ENCODE measurements around the gene AKNA. TPM values are rescaled to one million over a fixed set of nuclear protein-coding genes. Genes with fewer than 3 reads are reported as not detected.

AKNA gene
- total and polyA plus RNA-seq, 2 donors from 2014 or later, result 6.1 to 52.1 TPM

DNA sequence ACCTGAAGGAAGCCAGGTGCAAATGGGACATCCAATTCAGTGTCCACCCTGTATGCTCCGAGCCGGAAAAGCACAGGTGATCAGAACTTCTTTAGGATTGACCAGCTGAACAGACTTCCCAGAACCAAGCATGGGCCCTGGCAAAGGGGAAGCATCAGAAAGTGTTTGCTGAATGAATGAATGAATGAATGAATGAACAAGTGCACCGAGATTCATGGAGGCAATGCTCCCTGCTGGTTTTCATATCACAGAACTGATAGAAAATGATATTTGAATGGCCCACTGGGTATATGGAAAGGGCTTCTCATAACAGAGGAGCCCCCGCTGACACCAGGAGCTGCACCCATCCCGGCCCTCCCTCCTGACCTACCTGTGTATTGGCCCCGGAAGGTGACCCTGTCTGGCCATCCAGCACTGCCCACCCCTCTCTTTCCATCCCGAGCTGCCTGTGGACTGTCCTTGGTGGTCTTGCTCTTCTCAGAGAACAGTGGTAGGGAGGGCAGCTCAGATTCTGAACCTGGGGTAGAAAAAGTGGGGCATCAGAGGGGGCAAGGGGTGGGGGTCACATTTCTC is 42.2 kb downstream of the AKNA start:
- Histone ChIP-seq H3K9ac (ENCODE audit: low read length in 3 of 3) (no peak overlapping the region), H3K27ac (ENCODE audit: low read depth in 2 of 2, low read length in 2 of 2) (no peak overlapping the region), H3K4me1 (ENCODE audit: control insufficient read depth in 2 of 3, insufficient read depth in 2 of 3, low read depth in 1 of 3, low read length in 3 of 3) (peaks cover 0 to 7% (median 3%) of the 10 kb centered on the region in 3 donors), H3K9me3 (ENCODE audit: control insufficient read depth in 2 of 3, insufficient read depth in 1 of 3, low read length in 3 of 3) (no peaks in the 10 kb centered on the region), H3K36me3 (ENCODE audit: control insufficient read depth in 2 of 3, insufficient read depth in 3 of 3, low read length in 3 of 3) (peaks cover 12 to 27% (median 15%) of the 10 kb centered on the region in 3 donors), H3K27me3 (ENCODE audit: control insufficient read depth, insufficient read depth, low read length) (no peaks in the 10 kb centered on the region), H3K4me3 (ENCODE audit: low read length in 3 of 3) (no peak overlapping the region)
- peak in 1 of 5 donors; percentile 40 for DNase-seq
- TF ChIP-seq, protein P1, sequence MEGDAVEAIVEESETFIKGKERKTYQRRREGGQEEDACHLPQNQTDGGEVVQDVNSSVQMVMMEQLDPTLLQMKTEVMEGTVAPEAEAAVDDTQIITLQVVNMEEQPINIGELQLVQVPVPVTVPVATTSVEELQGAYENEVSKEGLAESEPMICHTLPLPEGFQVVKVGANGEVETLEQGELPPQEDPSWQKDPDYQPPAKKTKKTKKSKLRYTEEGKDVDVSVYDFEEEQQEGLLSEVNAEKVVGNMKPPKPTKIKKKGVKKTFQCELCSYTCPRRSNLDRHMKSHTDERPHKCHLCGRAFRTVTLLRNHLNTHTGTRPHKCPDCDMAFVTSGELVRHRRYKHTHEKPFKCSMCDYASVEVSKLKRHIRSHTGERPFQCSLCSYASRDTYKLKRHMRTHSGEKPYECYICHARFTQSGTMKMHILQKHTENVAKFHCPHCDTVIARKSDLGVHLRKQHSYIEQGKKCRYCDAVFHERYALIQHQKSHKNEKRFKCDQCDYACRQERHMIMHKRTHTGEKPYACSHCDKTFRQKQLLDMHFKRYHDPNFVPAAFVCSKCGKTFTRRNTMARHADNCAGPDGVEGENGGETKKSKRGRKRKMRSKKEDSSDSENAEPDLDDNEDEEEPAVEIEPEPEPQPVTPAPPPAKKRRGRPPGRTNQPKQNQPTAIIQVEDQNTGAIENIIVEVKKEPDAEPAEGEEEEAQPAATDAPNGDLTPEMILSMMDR (IDR thresholded peaks at IDR 0.05; ENCODE audit: borderline replicate concordance, extremely low read depth, insufficient read depth), result no peak
- FAIRE-seq, result no peak
- intact Hi-C loops (cut with DNase I), result no loop called here

DNA sequence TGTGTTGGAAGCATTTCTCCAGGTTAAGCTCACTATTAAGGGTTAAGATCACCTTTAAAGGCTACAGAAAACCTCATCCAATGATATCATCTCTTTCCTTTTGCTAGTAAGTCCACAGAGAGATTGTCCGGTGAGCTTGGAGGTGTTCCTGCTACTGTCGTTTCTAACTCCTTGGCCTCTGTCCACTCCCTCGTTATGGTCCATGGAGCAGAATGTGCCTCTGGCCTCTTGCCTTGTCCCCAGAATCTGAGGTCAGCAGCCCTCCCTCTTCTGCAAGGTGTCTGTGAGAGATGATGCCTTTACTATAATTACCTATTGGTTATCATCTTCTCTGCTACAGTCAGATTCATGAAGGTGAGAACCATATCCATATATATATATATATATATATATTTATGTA is 43.1 kb downstream of the AKNA start:
- TF ChIP-seq, protein P1 (IDR thresholded peaks at IDR 0.05; ENCODE audit: borderline replicate concordance, extremely low read depth, insufficient read depth), result no peak
- DNase-seq (peak in 1 of 5 donors; percentile 48), FAIRE-seq (no peak)
- intact Hi-C loops (cut with DNase I), result no loop called here
- Histone ChIP-seq H3K27me3 (ENCODE audit: control insufficient read depth, insufficient read depth, low read length) (no peaks in the 10 kb centered on the region), H3K4me1 (ENCODE audit: control insufficient read depth in 2 of 3, insufficient read depth in 2 of 3, low read depth in 1 of 3, low read length in 3 of 3) (peaks cover 0 to 7% (median 3%) of the 10 kb centered on the region in 3 donors), H3K9ac (ENCODE audit: low read length in 3 of 3) (no peak overlapping the region), H3K9me3 (ENCODE audit: control insufficient read depth in 2 of 3, insufficient read depth in 1 of 3, low read length in 3 of 3) (no peaks in the 10 kb centered on the region), H3K27ac (ENCODE audit: low read depth in 2 of 2, low read length in 2 of 2) (no peak overlapping the region), H3K36me3 (ENCODE audit: control insufficient read depth in 2 of 3, insufficient read depth in 3 of 3, low read length in 3 of 3) (peaks cover 8 to 18% (median 14%) of the 10 kb centered on the region in 3 donors), H3K4me3 (ENCODE audit: low read length in 3 of 3) (no peak overlapping the region)

DNA sequence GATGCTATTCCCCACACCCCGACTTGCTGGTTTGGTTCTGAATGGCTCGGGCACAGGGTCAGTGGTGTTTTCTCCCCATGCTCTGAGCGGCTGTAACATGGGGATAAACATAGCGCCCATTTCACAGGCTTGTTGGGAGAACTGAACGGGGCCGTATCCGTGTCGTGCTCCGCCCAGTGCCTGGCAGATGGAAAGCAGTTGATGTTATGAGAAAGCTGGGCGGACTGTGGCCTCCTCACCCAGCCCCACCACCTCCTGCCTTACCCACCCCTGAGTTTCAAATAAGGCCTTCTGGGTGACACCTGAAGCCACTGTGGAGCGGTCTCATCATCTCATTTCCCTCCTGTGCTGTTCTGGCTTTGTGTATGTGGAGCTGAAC is 43.6 kb downstream of the AKNA start:
- intact Hi-C loops (cut with DNase I), result no loop called here
- Histone ChIP-seq H3K27ac (ENCODE audit: low read depth in 2 of 2, low read length in 2 of 2) (no peak overlapping the region), H3K36me3 (ENCODE audit: control insufficient read depth in 2 of 3, insufficient read depth in 3 of 3, low read length in 3 of 3) (peaks cover 5 to 14% (median 12%) of the 10 kb centered on the region in 3 donors), H3K9ac (ENCODE audit: low read length in 3 of 3) (no peak overlapping the region), H3K4me1 (ENCODE audit: control insufficient read depth in 2 of 3, insufficient read depth in 2 of 3, low read depth in 1 of 3, low read length in 3 of 3) (peaks cover 0 to 7% (median 3%) of the 10 kb centered on the region in 3 donors), H3K4me3 (ENCODE audit: low read length in 3 of 3) (no peak overlapping the region), H3K27me3 (ENCODE audit: control insufficient read depth, insufficient read depth, low read length) (no peaks in the 10 kb centered on the region), H3K9me3 (ENCODE audit: control insufficient read depth in 2 of 3, insufficient read depth in 1 of 3, low read length in 3 of 3) (no peaks in the 10 kb centered on the region)
- DNase-seq (peak in 1 of 5 donors; percentile 30), FAIRE-seq (no peak)
- TF ChIP-seq, protein P1 (IDR thresholded peaks at IDR 0.05; ENCODE audit: borderline replicate concordance, extremely low read depth, insufficient read depth), result no peak

Data from kidney (tissue), 14 donors.